ENCODE results near the gene OGFR. TPM values are rescaled to one million over a fixed set of nuclear protein-coding genes. Genes with fewer than 3 reads are reported as not detected.

The OGFR gene
- total RNA-seq, 1 donor from 2014 or later: 29.1 TPM

DNA sequence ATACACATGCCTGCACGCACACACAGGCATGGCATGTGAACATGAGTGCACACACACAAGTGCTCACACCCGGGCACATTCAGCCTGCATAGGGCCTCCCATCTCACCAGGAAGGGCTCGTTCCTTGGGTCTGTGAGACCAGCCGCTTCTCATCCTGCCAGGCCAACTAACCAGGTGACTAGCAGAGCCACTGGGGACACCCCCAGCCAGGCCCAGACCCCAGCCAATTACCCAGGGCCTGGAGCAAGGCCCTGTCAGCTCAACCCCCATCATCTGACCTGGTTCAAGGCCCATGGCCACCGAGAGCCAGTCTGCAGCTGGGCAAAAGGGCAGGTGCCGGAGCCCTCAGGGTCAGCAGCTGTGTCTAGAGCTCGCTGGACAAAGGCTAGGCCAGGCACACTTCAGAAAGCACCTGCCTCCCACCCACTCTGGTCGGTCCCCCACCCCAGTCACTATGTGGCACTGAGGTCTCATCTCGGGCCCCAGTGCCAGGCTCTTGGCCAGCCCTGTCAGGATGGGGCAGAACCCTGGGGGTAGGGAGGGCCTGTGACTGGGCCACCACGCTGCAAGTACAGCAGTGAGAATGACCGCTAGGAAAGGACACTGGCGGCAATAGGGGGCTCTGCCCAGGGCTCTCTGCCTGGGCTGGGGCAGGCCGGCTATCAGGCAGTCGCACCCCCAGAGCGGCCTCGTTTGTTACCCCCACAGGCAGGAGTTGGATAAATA lies 35.1 kb upstream of the OGFR start:
- no peak for DNase-seq (ENCODE audit: low read depth)

GRCh38 chr20:62770111-62770910 lies 34.3 kb upstream of the OGFR start:
- no peak for DNase-seq (ENCODE audit: low read depth)

DNA sequence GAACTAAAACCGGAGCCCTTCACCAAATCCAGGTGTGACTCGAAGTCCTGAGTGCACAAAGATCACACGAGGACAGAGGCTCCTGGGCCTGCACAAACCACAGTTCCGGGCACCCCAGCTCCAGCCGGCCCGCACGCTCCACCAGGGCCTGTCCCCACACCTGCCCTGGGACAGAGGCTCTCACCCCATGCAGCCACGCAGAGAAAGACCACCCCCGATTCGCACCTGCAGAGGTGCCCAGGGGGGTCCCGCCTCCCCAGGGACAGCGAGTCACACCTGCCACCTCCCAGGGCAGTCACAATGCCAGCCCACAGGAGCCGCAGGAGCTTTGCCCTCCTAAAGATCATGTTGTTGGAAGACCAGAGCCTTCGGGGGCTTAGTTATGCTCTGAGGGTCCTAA lies 33.7 kb upstream of the OGFR start:
- DNase-seq (ENCODE audit: low read depth): no peak

- no peak for DNase-seq (ENCODE audit: low read depth)
Observed at GRCh38 chr20:62771396-62772102, 33.1 kb upstream of the OGFR start.

- DNase-seq (ENCODE audit: low read depth): no peak
Observed at GRCh38 chr20:62772103-62772611, 32.5 kb upstream of the OGFR start.

- no peak for DNase-seq (ENCODE audit: low read depth)
Observed at GRCh38 chr20:62772619-62772989, 32.0 kb upstream of the OGFR start.

DNA sequence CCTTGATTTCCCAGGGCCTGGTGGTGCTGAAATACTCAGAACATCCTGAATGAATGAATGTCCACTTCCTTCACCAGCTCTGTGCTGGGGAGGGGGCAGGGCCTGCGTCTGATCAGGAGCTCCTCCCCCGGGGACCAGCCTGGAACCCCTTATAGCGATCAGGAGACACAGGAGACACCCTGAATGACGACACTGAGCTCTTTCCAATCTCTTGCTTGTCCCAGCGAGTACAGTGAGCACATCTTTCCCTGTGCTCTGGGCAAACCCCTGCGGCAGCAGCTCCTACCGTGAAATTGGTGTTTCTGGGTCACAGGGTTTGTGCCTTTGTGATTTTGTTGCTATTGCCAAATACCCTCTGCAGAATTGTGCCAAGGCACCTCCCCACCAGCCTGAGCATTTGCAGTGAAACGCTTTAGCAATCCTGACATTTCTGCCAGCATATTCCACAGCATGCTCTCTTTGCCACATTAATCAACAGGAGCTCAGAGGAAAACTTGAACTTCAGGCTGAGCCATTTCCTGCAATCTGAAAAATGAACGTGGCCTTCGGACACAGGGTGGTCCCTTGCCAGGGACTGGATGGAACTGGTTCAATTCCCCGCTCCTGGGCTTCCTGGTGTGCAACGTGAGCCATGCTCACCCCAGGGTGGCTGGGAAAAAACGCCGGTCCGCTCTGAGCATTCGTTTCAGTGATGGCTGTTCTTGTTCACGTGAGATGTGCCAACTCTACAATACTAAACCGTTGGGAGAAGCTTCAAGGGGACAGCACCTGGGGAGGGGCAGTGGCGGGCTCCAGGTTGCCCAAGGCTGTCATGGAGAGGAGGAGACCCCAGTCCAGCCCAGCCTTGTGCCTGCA lies 31.4 kb upstream of the OGFR start:
- DNase-seq (ENCODE audit: low read depth): no peak

- DNase-seq (ENCODE audit: low read depth): no peak
Observed at GRCh38 chr20:62773845-62774714, 30.6 kb upstream of the OGFR start.

DNA sequence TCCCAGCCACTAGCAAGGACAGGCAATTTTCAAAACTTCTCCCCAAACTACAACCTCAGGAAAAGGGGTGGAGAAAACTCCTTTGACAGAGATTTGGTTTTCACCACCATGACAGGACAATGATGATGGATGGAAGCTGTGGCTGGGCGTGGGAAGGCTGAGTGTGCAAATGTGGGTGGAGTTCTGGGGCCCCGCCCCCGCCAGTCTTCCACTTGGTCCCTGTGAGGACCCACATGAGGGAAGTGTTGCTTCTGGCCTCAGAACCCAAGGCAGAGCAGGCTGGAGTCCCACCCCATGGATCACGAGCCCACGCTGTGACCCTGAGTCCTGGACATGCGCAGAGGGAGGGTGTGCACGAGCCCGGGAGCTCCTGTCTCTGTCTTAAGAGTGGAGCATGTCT lies 29.9 kb upstream of the OGFR start:
- DNase-seq (ENCODE audit: low read depth): no peak

GRCh38 chr20:62775206-62775605 lies 29.4 kb upstream of the OGFR start:
- no peak for DNase-seq (ENCODE audit: low read depth)

DNA sequence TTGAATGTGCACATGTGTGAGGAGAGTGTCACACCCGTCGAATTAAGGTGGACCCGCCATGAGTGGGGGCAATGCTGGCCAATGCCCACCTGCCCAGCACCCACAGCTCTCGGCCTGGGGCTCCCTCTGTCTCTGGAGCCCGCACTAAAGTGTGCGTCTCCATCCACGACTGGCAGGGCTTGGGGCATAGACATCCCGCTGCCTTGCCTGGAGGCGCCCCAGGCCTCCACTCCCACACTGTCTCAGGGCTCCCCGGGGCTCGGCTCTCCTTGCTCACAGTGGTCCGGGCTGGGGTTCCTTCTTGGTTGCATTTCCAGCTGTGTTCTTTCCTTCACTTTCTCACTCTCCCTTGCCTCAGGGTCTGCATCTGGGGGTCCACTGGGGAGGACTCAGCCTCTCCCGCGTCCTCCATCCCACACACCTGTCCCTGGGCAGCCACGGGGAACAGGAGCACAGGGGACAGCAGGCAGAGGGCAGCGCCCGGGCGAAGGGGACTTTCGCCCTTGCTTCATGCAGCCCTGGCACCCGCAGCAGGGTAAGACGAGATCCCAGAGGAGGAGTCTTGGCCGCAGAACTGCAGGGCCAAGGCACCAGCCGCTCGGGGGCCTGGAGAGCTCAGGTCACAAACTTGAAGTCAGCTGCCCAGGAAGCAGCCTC lies 28.5 kb upstream of the OGFR start:
- DNase-seq (ENCODE audit: low read depth): no peak

- DNase-seq (ENCODE audit: low read depth): no peak
Observed at GRCh38 chr20:62776692-62777527, 27.7 kb upstream of the OGFR start.

GRCh38 chr20:62777528-62777830 lies 27.2 kb upstream of the OGFR start:
- no peak for DNase-seq (ENCODE audit: low read depth)

DNA sequence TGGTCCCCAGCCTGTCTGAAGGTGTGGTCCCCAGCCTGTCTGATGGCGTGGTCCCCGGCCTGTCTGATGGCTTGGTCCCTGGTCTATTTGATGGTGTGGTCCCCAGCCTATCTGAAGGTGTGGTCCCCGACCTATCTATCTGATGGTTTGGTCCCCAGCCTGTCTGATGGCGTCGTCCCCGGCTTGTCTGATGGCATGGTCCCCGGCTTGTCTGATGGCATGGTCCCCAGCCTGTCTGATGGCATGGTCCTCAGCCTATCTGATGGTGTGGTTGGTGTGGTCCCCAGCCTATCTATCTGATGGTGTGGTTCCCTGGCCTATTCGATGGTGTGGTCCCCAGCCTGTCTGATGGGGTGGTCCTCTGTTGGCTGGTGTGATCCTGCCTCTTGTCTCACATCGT lies 26.6 kb upstream of the OGFR start:
- DNase-seq (ENCODE audit: low read depth): no peak

DNA sequence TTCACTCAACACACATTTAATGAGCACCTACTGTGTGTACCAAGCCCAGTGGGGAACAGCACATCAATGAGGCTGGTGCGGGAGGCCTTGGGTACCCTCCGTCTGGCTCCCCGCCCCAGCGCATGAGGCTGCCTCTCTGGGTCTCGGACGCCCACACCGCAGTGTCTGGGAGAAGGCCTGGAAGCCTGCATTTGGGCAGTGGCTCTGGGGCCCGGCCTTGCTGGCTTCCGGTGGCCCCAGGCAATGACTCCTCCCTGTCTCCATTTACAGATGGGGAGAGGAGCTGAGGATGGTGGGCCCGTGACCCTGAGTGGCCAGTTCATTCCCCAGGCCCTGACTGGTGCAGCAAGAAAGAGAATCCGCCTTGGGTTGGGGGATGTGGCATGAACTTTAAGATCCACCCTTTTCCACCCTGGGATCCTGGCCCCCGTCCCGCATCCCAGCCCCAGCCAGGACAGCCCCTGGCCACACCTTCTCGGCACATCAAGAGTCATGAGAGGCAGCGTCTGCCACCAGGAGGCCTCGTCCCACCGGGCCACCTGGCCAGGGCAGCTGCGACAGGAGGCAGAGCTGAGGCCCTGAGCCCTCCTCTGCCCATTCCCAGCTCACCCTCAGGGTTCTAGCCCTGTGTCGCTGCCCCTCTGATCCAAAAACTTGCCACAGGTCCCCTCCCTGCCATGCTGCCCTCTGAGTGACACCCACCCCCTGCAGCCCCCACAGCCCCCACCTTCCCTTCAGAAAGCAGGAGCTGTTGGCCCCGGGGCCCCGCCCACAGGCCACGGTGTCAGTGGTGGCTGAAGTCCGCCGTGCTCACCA lies 25.8 kb upstream of the OGFR start:
- DNase-seq (ENCODE audit: low read depth): no peak

DNA sequence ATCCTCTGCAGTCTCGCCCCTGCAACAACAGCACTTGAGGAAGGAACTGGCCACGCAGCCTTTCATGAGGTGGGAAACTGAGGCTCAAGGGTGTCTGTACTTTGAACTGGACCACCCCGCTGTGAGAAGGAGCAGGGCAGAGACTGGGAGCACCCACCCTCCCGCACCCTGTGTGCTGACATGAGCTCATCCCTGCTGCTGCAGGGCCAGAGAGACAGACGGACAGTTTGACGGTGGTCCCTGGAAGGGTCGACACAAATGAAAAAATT lies 25.3 kb upstream of the OGFR start:
- DNase-seq (ENCODE audit: low read depth): no peak

GRCh38 chr20:62780204-62780603 lies 24.4 kb upstream of the OGFR start:
- DNase-seq (ENCODE audit: low read depth): no peak

DNA sequence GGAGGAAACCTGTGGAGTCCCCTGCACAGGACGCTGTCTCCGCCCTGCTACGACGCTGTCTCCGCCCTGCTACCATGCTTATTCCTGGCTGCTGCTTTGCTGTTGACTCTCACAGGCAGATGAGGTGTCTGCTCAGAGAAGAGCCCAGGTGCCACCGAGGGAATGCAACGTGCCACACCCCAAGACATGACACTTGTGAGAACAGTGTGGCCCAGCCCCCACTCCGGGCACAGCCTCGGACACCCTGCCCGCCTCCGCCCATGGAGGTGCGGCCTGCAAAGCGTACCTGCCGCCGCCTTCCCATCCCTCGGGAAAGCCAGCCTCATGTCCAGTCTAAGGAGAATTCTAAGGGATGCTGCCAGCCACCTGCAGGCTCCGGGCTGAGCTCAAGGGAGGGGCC lies 23.9 kb upstream of the OGFR start:
- no peak for DNase-seq (ENCODE audit: low read depth)

All from myocyte (in vitro differentiated cells).